GM23338 (cell line): ENCODE data around the gene RGP1. TPM values are rescaled to one million over a fixed set of nuclear protein-coding genes. Genes with fewer than 3 reads are reported as not detected.

Experiments
- ATAC-seq: fragments of 200-7000 bp; cut with Tn5 transposase; 3 replicates; pipeline ENCODE4 v1.9.1; 2020
- DNase-seq: peaks from one replicate; pipeline ENCODE4 v3.0.0-alpha.2; 2015; ENCODE audit warnings: low spot score
- H2AFZ ChIP-seq: fragments of 200-600 bp; sonication (generic); 2 replicates; pipeline ENCODE4 v1.8.0; 2016; ENCODE audit warnings: antibody characterized with exemption, mild to moderate bottlenecking, moderate library complexity
- H3F3A ChIP-seq: fragments of 200-600 bp; sonication (generic); replicated peaks from 2 replicates; pipeline ENCODE4 v1.8.0; 2017; ENCODE audit warnings: antibody characterized with exemption, mixed run types, low read depth
- H3K27ac ChIP-seq: fragments of 200-600 bp; sonication (generic); 2 replicates; pipeline ENCODE4 v1.6.1; 2016; ENCODE audit warnings: low read depth
- H3K27me3 ChIP-seq: fragments of 200-600 bp; sonication (generic); 2 replicates; pipeline ENCODE4 v1.8.0; 2016; ENCODE audit warnings: mild to moderate bottlenecking, mixed run types, moderate library complexity; ENCODE audit not compliant: insufficient read depth
- H3K36me3 ChIP-seq: fragments of 200-600 bp; sonication (generic); 2 replicates; pipeline ENCODE4 v1.8.0; 2016; ENCODE audit warnings: mild to moderate bottlenecking; ENCODE audit not compliant: insufficient read depth
- H3K4me1 ChIP-seq: fragments of 200-600 bp; sonication (generic); 2 replicates; pipeline ENCODE4 v1.8.0; 2016; ENCODE audit warnings: mild to moderate bottlenecking, moderate library complexity; ENCODE audit not compliant: insufficient read depth
- H3K4me2 ChIP-seq: fragments of 200-600 bp; sonication (generic); 2 replicates; pipeline ENCODE4 v1.7.1; 2017; ENCODE audit warnings: mixed run types
- H3K4me3 ChIP-seq: fragments of 200-600 bp; sonication (generic); 2 replicates; pipeline ENCODE4 v1.6.1; 2016; ENCODE audit warnings: mixed run types
- H3K79me2 ChIP-seq: fragments of 200-600 bp; sonication (generic); replicated peaks from 2 replicates; pipeline ENCODE4 v1.8.0; 2017; ENCODE audit warnings: mild to moderate bottlenecking; ENCODE audit not compliant: insufficient read depth
- H3K9me2 ChIP-seq: fragments of 200-600 bp; sonication (generic); 2 replicates; pipeline ENCODE4 v1.8.0; 2017; ENCODE audit not compliant: insufficient read depth
- H4K20me1 ChIP-seq: fragments of 200-600 bp; sonication (generic); replicated peaks from 2 replicates; pipeline ENCODE4 v1.8.0; 2017; ENCODE audit warnings: mild to moderate bottlenecking; ENCODE audit not compliant: insufficient read depth
- H3K27ac Mint-ChIP-seq: 2 replicates; pipeline ENCODE4 v1.8.0; 2020; ENCODE audit warnings: inconsistent platforms, mild to moderate bottlenecking, moderate library complexity, mixed read lengths
- H3K27me3 Mint-ChIP-seq: 3 replicates; pipeline ENCODE4 v1.8.0; 2022; ENCODE audit warnings: low read depth, mild to moderate bottlenecking, moderate library complexity, mixed read lengths, inconsistent platforms; ENCODE audit not compliant: insufficient read depth, poor library complexity
- H3K36me3 Mint-ChIP-seq: 3 replicates; pipeline ENCODE4 v1.8.0; 2021; ENCODE audit warnings: low read depth, mild to moderate bottlenecking, inconsistent platforms, moderate library complexity, mixed read lengths
- H3K4me1 Mint-ChIP-seq: 3 replicates; pipeline ENCODE4 v1.8.0; 2020; ENCODE audit warnings: mild to moderate bottlenecking, inconsistent platforms, mixed read lengths
- H3K4me3 Mint-ChIP-seq: 3 replicates; pipeline ENCODE4 v1.8.0; 2021; ENCODE audit warnings: moderate library complexity, mild to moderate bottlenecking, inconsistent platforms, mixed read lengths
- H3K9me3 Mint-ChIP-seq: 3 replicates; pipeline ENCODE4 v1.8.0; 2020; ENCODE audit warnings: moderate library complexity, mild to moderate bottlenecking, inconsistent platforms, mixed read lengths
- CREB1 ChIP-seq: fragments of 250-450 bp; sonication (Bioruptor Pico); IDR thresholded peaks from 2 replicates; pipeline ENCODE4 v1.5.0; 2020; ENCODE audit warnings: low read depth, mild to moderate bottlenecking, moderate library complexity
- ETS1 ChIP-seq: IDR thresholded peaks from 2 replicates; pipeline ENCODE4 v1.6.1; 2016; ENCODE audit warnings: antibody characterized with exemption
- EZH2 ChIP-seq: fragments of 200-600 bp; sonication (generic); IDR thresholded peaks from one replicate; pipeline ENCODE4 v1.8.0; 2017; ENCODE audit warnings: antibody characterized with exemption, mild to moderate bottlenecking, low read depth; ENCODE audit not compliant: unreplicated experiment
- EZH2phosphoT487 ChIP-seq: fragments of 200-600 bp; sonication (generic); IDR thresholded peaks from one replicate; pipeline ENCODE4 v1.8.1; 2018; ENCODE audit warnings: antibody characterized with exemption; ENCODE audit not compliant: unreplicated experiment
- JUNB ChIP-seq: IDR thresholded peaks from one replicate; pipeline ENCODE4 v1.6.1; 2016; ENCODE audit warnings: antibody characterized with exemption; ENCODE audit not compliant: unreplicated experiment
- NANOG ChIP-seq: IDR thresholded peaks from 2 replicates; pipeline ENCODE4 v1.6.1; 2016; ENCODE audit warnings: antibody characterized with exemption, borderline replicate concordance
- POLR2AphosphoS5 ChIP-seq: IDR thresholded peaks from 2 replicates; pipeline ENCODE4 v1.6.1; 2016; ENCODE audit warnings: antibody characterized with exemption, low read depth
- REST ChIP-seq: IDR thresholded peaks from one replicate; pipeline ENCODE4 v1.6.1; 2018; ENCODE audit warnings: antibody characterized with exemption; ENCODE audit not compliant: unreplicated experiment
- STAT1 ChIP-seq: IDR thresholded peaks from one replicate; pipeline ENCODE4 v1.6.1; 2016; ENCODE audit warnings: antibody characterized with exemption; ENCODE audit not compliant: unreplicated experiment
- ZNF114 ChIP-seq: fragments of 250-450 bp; sonication (Bioruptor Pico); IDR thresholded peaks from 2 replicates; pipeline ENCODE4 v1.5.0; 2020; ENCODE audit warnings: mild to moderate bottlenecking, moderate library complexity
- ZNF331 ChIP-seq: fragments of 250-450 bp; sonication (Bioruptor Pico); IDR thresholded peaks from 2 replicates; pipeline ENCODE4 v1.5.0; 2020; ENCODE audit warnings: low read depth, mild to moderate bottlenecking, moderate library complexity
- polyA plus RNA-seq: library from polyadenylated mRNA; unstranded; fragments of >200 nt; fragmentation: Nextera tagmentation; extraction: Ambion mirVana; gene quantifications from 2 replicates; pipeline ENCODE4 v1.2.1, GENCODE V29; 2016
- total RNA-seq: library from RNA; depleted of rRNA; stranded (reverse); fragments of >200 nt; shearing (Covaris generic); gene quantifications from 2 replicates; pipeline ENCODE4 v1.2.3, GENCODE V29; 2014
- TF ChIP-seq, protein P1 (sequence below), 2 experiments: fragments of 200-600 bp in 1 of 2; sonication (generic) in 1 of 2; conservative IDR thresholded peaks; 2 replicates each; pipeline versions ENCODE4 v1.5.1 to v1.6.1; 2016 to 2017; ENCODE audit warnings: antibody characterized with exemption in 2 of 2, low read depth in 2 of 2, mild to moderate bottlenecking in 2 of 2, moderate library complexity in 1 of 2
- TF ChIP-seq, protein P2 (sequence below): fragments of 250-450 bp; sonication (Bioruptor Pico); IDR thresholded peaks from 2 replicates; pipeline ENCODE4 v1.5.0; 2020; ENCODE audit warnings: mild to moderate bottlenecking, moderate library complexity

Gene RGP1
- total and polyA plus RNA-seq, 2 experiments from 2014 or later: 2.8 to 16.0 TPM

GRCh38 chr9:35771534-35771933 is 22.4 kb downstream of the RGP1 start:
- DNase-seq: no peak
- no peak overlapping the region for H3K27ac ChIP-seq
- no peak for TF ChIP-seq ETS1
- no peak for TF ChIP-seq CREB1 (CRISPR knock-in tag)
- TF ChIP-seq REST: no peak
- TF ChIP-seq, protein P1, sequence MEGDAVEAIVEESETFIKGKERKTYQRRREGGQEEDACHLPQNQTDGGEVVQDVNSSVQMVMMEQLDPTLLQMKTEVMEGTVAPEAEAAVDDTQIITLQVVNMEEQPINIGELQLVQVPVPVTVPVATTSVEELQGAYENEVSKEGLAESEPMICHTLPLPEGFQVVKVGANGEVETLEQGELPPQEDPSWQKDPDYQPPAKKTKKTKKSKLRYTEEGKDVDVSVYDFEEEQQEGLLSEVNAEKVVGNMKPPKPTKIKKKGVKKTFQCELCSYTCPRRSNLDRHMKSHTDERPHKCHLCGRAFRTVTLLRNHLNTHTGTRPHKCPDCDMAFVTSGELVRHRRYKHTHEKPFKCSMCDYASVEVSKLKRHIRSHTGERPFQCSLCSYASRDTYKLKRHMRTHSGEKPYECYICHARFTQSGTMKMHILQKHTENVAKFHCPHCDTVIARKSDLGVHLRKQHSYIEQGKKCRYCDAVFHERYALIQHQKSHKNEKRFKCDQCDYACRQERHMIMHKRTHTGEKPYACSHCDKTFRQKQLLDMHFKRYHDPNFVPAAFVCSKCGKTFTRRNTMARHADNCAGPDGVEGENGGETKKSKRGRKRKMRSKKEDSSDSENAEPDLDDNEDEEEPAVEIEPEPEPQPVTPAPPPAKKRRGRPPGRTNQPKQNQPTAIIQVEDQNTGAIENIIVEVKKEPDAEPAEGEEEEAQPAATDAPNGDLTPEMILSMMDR (conservative IDR thresholded peaks at IDR 0.05; ENCODE audit: low read depth in 2 of 2): no peak
- TF ChIP-seq POLR2AphosphoS5: no peak
- no peak for TF ChIP-seq STAT1
- TF ChIP-seq, protein P2, sequence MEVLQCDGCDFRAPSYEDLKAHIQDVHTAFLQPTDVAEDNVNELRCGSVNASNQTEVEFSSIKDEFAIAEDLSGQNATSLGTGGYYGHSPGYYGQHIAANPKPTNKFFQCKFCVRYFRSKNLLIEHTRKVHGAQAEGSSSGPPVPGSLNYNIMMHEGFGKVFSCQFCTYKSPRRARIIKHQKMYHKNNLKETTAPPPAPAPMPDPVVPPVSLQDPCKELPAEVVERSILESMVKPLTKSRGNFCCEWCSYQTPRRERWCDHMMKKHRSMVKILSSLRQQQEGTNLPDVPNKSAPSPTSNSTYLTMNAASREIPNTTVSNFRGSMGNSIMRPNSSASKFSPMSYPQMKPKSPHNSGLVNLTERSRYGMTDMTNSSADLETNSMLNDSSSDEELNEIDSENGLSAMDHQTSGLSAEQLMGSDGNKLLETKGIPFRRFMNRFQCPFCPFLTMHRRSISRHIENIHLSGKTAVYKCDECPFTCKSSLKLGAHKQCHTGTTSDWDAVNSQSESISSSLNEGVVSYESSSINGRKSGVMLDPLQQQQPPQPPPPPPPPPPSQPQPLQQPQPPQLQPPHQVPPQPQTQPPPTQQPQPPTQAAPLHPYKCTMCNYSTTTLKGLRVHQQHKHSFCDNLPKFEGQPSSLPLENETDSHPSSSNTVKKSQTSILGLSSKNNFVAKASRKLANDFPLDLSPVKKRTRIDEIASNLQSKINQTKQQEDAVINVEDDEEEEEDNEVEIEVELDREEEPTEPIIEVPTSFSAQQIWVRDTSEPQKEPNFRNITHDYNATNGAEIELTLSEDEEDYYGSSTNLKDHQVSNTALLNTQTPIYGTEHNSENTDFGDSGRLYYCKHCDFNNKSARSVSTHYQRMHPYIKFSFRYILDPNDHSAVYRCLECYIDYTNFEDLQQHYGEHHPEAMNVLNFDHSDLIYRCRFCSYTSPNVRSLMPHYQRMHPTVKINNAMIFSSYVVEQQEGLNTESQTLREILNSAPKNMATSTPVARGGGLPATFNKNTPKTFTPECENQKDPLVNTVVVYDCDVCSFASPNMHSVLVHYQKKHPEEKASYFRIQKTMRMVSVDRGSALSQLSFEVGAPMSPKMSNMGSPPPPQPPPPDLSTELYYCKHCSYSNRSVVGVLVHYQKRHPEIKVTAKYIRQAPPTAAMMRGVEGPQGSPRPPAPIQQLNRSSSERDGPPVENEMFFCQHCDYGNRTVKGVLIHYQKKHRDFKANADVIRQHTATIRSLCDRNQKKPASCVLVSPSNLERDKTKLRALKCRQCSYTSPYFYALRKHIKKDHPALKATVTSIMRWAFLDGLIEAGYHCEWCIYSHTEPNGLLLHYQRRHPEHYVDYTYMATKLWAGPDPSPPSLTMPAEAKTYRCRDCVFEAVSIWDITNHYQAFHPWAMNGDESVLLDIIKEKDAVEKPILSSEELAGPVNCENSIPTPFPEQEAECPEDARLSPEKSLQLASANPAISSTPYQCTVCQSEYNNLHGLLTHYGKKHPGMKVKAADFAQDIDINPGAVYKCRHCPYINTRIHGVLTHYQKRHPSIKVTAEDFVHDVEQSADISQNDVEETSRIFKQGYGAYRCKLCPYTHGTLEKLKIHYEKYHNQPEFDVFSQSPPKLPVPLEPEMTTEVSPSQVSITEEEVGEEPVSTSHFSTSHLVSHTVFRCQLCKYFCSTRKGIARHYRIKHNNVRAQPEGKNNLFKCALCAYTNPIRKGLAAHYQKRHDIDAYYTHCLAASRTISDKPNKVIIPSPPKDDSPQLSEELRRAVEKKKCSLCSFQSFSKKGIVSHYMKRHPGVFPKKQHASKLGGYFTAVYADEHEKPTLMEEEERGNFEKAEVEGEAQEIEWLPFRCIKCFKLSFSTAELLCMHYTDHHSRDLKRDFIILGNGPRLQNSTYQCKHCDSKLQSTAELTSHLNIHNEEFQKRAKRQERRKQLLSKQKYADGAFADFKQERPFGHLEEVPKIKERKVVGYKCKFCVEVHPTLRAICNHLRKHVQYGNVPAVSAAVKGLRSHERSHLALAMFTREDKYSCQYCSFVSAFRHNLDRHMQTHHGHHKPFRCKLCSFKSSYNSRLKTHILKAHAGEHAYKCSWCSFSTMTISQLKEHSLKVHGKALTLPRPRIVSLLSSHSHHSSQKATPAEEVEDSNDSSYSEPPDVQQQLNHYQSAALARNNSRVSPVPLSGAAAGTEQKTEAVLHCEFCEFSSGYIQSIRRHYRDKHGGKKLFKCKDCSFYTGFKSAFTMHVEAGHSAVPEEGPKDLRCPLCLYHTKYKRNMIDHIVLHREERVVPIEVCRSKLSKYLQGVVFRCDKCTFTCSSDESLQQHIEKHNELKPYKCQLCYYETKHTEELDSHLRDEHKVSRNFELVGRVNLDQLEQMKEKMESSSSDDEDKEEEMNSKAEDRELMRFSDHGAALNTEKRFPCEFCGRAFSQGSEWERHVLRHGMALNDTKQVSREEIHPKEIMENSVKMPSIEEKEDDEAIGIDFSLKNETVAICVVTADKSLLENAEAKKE (CRISPR knock-in tag): no peak
- TF ChIP-seq NANOG: no peak
- no peak for TF ChIP-seq EZH2
- TF ChIP-seq EZH2phosphoT487: no peak
- TF ChIP-seq ZNF331 (CRISPR knock-in tag): no peak
- TF ChIP-seq JUNB: no peak
- no peak for TF ChIP-seq ZNF114 (CRISPR knock-in tag)
- Mint-ChIP-seq H3K4me1 (peaks cover 16% of the 10 kb centered on the region), H3K27me3 (no peaks in the 10 kb centered on the region), H3K4me3 (no peak overlapping the region), H3K36me3 (no peaks in the 10 kb centered on the region), H3K27ac (no peak overlapping the region), H3K9me3 (no peaks in the 10 kb centered on the region)
- peaks cover 3% of the 10 kb centered on the region; the same call in 1 of the 2 replicates for H4K20me1 ChIP-seq
- ATAC-seq: no peak
- H3K27me3 ChIP-seq: no peaks in the 10 kb centered on the region
- no peaks in the 10 kb centered on the region for H3K36me3 ChIP-seq
- 0 out of 2 replicates have a peak, but pooled peaks cover 4% of the 10 kb centered on the region for H3F3A ChIP-seq
- H3K4me1 ChIP-seq: peaks cover 16% of the 10 kb centered on the region
- H2AFZ ChIP-seq: no peak overlapping the region
- no peak overlapping the region for H3K4me2 ChIP-seq
- no peaks in the 10 kb centered on the region for H3K9me2 ChIP-seq
- H3K4me3 ChIP-seq: no peak overlapping the region
- H3K79me2 ChIP-seq: peaks cover 4% of the 10 kb centered on the region; the same call in 1 of the 2 replicates
